Uterus (tissue), 2 donors: ENCODE measurements around the gene S100A10.
A peak's percentile ranks its signal among the peaks of the same experiment; 100 is the strongest.

Source experiments
- CTCF ChIP-seq, 4 experiments: fragments of 200-600 bp in 2 of 4; fragments of 450-650 bp in 2 of 4; sonication (generic) in 2 of 4; IDR thresholded peaks; one replicate each; pipeline ENCODE4 v1.5.1; 2016 to 2019; ENCODE audit warnings: antibody characterized with exemption in 4 of 4, mild to moderate bottlenecking in 2 of 4, moderate library complexity in 1 of 4
- POLR2A ChIP-seq, 2 donors: fragments of 450-650 bp; IDR thresholded peaks; one replicate each; pipeline ENCODE4 v1.6.1; 2016; ENCODE audit warnings: antibody characterized with exemption in 2 of 2, mild to moderate bottlenecking in 1 of 2, moderate library complexity in 1 of 2

DNA sequence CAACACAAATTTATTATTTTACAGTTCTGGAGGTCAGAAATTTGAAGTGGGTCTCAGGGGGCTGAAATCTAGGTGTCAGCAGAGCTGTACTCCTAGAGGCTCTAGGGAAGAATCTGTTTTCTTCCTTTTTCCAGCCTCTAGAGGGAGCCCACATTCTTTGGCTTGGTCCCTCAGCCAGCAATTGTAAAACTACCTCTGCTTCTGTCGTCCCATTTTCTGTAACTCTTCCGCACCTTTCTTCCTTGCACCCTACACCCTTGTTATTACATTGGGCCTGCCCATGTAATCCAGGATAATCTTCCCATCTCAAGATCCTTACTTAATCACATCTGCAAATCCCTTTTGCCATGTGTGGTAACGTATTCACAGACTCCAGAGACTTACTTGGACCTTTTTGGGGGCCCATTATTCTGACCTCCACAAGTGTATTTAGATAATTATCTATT lies 59.6 kb downstream of the S100A10 start:
- TF ChIP-seq CTCF (IDR thresholded peaks at IDR 0.05) (peak; percentile 77 to 87 (median 79)), POLR2A (IDR thresholded peaks at IDR 0.05) (no peak)
